Activated CD4-positive, CD25-positive, alpha-beta regulatory T cell (primary cell): ENCODE measurements around the gene NPB.

Experiments
- DNase-seq, 4 experiments: peaks; one replicate each; lab custom pipeline; 2025; lab: John Stamatoyannopoulos, UW

NPB gene

DNA sequence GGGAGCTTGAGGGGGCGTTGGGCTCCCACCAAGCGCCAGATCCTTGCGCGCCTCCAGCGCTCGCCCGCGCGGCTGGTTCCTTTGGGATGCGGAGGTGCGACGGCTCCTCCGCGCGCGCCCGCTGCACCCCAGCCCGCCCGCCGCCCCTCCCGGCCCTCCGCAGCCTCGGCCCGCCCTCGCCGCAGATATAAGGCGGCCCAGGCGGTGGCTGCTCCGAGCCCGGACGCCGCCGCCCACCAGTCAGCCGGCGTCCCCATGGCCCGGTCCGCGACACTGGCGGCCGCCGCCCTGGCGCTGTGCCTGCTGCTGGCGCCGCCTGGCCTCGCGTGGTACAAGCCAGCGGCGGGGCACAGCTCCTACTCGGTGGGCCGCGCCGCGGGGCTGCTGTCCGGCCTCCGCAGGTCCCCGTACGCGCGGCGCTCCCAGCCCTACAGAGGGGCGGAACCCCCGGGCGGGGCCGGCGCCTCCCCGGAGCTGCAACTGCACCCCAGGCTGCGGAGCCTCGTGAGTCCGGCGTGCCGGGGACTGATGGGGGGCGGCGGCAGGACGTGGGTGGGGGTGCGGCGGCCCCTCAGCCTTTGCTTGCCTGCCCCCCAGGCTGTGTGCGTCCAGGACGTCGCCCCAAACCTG lies at the start of gene NPB:
Gene NPB (plus strand): TSS at position 216 of the 630 bp plus-strand sequence. CDS start 40 bp downstream, at position 256.
- no peak for DNase-seq

DNA sequence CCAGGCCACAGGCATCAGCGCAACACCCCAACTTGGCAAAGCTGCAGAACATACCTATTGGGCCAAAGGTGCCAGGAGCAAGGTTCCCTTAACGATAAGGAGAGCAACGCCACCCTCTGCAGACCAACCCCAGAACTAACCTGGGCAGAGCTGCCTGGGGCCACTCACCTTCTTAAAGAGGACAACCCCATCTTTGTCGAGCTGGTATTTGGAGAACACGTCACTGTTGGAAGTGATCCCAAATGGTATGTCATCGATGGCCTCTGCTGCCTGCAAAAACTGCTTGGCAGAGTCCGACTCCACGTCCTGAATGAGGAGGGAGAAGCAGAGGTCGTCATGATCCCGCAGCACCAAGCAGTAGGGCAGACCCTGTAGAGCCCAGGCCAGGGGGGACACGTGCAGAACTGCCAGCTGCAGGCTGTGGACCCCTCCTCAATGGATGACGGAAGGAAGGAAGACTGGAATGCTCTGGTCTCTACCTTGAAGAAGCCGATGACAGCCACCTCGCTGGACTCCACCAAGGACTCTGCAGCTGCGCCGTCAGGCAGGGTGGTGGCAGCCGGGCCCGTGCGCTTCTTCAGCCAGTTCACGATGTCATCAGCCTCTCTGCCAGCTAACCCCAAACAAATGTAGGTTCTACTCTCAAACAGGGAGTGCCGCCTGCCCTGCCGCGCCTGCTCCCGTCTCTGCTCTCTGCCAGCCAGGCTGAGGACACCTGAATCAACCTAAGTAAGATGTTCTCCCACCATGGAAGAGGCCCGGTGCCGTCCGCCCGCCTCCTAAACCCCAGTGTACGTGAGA lies 46.9 kb upstream of the NPB start:
- no peak for DNase-seq

DNA sequence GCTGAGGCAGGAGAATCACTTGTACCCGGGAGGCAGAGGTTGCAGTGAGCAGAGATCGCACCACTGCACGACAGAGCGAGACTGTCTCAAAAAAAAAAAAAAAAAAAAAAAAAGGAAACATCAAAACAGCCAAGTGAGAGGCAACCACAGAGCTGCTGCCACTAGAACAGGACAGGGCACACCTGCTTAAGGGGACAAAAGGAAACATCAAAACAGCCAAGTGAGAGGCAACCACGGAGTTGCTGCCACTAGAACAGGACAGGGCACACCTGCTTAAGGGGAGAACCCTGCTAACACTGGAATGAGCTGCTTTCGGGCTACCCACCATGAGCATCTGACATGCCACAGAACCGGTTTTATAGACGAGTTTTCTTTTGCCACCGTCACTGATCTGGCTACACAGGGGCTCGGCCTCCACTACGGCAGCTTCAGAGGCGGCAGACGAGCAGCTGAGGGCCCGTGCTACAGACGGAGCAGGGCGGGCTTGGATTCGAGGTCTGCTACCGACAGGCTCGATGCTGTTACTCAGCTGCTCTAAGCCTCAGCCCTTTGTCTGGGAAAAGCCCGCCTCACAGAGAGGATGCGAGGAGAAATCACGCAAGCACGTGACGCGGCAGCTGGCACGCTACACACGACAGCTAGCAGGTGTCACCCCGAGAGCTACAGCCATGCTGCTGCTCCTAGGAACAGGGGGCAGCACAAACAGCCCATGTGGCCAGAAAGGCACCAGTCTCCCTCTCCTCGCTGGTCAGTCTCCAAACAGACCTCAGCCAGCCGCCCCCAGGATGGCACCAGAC lies 43.7 kb upstream of the NPB start:
- no peak for DNase-seq

DNA sequence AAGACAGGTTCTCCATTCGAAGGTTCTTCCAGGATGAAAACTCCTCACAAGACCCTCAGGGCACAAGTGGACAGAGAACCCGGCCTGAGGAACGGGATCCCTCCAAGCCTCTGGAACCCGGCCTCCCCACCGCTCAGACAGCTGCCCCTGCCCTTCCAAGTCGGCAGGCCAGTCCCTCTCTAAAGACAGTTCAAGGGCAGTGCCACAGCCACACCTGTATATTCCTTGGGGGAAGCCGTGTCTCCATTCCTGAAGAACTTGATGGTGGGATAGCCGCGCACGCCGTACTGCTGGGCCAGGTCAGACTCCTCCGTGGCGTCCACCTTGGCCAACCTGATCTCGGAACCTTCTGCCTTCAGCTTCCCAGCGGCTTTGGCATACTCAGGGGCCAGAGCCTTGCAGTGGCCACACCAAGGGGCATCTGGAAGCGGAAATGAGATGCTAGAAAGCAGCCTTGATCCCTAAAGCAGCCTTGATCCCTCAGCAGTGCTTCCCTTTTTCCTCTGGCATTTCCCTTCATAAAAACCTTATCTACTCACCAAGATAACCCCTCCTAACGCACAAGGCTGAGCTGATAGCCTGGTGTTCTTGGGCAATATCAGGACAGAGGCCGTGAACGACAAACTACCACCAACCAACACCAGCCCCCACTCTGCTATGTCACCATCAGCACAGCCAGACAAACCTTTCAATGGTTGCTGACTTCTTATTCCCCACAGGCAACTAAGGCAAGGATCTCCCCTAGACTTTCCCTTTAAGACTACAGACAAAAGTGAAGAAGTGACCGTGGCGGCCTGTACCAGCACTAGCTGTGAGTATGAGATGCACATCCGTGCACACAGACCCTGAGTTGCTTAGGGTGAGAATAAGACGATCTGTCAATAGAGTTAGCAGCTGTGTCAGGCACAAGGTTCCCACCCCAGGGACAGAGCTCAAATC lies 42.8 kb upstream of the NPB start:
- no peak for DNase-seq

- DNase-seq = peak in 1 of 4 experiments; percentile 100
These were observed 41.9 kb upstream of the NPB start, which contains the start of gene P4HB for GRCh38 chr17:81859906-81860755. TSS of gene P4HB (minus strand) at chr17:81860535. CDS start at chr17:81860471, 64 bp downstream.

DNA sequence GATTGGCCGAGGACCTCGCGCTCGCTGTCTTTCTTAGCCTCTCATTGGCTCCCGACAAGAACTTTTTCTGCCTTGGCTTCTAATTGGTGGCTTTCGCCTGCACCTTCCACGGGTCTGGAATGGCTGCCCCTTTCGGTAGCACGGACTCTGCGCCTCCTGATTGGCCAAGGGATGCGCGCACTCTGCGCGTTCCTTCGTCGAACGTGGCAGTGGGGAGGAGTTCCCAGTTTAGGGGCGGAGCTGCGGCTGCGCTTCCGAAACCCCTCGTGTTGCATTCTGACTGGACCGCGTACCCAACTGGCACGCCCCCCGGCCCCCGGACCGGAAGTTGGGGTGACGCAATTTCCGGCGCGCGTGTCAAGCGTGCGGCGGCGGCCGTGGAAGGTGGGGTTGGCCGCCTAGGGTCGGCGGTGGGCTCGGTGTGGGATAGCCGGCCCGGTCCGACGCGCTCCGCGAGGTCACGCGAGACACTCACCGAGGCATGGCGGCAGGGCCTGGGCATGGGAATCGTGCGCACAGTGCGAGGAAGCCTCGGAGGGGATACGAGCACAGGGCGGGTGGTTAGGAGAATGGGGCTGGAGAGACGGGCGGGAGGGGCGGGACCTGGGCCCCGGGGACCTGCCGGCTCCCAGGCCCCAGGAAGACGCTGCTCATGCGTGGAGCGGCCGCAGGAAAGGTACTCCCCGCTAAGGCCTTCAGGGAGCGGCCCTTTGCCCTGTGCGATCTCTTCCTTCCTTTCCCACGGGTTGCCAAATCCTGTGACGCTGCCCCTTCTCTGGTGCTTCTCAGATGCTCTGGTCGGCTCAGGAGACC lies 41.1 kb upstream of the NPB start:
- DNase-seq = peak; percentile 98 to 100 (median 100)

- DNase-seq = no peak
These were observed 38.8 kb upstream of the NPB start for GRCh38 chr17:81863123-81863675.

DNA sequence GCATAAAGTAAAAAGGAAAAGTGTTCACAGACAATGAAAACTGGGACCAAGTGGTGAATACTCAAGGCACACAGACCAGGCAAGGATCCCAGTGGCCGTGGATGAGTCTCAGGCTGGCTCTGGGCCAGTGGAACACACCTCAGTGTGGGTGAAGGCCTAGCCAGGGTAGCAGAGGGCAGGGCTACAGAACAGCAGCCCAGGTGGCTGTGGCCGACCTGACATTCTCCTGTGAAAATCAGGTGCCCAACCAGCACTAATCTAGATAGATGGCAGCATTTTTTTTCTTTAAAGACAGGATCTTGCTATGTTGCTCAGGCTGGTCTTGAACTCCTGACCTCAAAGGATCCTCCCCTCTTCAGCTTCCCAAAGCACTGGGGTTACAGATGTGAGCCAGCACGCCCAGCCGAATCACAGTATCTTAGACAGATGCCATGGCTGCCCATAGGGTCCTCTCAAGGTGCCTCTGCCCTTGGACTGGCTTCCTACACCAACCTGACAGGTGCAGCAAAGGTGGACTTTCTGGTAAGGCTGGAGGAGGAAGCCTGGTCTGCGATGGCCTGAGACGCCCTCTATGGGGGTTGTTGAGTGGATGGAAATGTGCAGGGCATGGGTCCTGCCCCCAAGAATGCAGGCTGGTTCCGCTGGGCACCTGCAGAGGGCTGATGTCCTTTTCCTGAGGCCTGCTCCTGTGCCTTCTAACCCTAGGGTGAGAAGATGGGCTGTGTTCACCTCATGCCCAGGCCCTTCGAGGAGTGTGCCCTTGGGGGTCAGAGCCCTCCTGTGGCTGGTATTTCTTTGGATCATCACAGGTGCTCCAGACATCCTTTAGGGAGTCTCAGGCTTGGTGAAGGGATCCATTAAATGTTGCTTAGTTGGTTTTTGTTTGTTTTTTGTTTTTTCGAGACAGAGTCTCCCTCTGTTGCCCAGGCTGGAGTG lies 37.9 kb upstream of the NPB start:
- no peak for DNase-seq

GRCh38 chr17:81865358-81865732 lies 36.7 kb upstream of the NPB start:
- no peak for DNase-seq

DNA sequence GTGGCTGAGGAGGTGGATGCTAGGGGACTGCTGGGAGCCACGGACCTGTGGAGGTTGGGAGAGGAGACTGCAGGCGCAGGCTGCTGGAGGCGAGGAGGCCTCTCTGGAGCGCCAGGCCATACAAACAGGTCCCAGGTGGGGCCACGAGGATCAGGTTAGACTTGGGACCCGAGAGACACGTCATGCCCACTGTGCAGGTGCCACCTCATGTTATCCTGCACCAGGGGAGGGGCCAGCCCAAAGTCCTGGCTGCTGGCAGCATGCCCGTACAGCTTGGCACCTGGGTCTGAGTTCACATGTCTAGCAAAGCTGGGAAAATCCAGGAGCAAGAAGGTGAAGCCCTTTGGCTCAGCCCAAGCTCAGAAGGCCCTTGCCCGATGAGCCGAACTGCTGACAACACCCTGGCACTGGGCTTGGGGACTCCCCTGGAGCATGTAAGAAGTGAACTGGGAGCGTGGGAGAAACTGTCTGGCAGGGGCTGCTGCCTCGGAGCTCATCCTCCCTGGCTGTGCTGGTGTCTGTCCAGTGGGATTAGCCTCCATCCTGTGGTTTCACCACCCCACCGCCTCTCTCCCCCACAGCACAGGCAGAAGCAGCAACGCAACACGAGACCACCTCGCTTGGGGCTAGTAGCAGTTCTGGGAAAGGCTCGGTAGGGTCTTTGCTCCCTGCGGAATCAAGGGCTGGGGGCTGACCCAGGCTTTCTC lies 36.2 kb upstream of the NPB start:
- DNase-seq = no peak

- DNase-seq = no peak
These were observed 35.4 kb upstream of the NPB start for GRCh38 chr17:81866440-81867169.

- DNase-seq = no peak
These were observed 34.7 kb upstream of the NPB start for GRCh38 chr17:81867170-81867990.

GRCh38 chr17:81867991-81868673 lies 33.9 kb upstream of the NPB start:
- DNase-seq = no peak

- DNase-seq = no peak
These were observed 33.3 kb upstream of the NPB start for GRCh38 chr17:81868674-81869220.
